ENCODE measurements around the gene SIRPA.
"Not testable (repeated sequence)": the region's sequence is repeated elsewhere in the genome, so short reads cannot be mapped to it uniquely, and the experiment has no call there.

Gene SIRPA

DNA sequence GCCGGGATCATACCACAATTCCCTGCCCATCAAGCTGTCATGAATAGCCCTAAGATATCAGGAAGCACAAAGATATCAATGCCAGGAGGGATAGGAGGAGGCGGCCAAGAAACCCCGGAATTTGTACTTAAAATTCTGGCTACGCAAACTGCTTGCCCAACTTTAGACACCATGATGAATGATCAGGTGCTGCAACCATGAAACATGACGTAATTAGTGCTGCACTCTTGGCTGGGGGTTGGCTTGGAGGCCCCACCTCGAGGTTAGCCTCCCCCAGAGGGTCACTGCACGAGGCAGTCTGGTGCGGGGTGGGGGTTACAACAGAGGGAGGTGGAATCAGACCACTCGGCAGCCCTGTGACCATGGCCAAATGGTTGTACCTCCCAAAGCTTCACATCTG lies 8.9 kb downstream of the SIRPA start:
- no peak overlapping the region for H3K4me3 ChIP-seq (ENCODE audit: low read depth, low read length)

GRCh38 chr20:1905009-1905408 lies 9.8 kb downstream of the SIRPA start:
- H3K4me3 ChIP-seq (ENCODE audit: low read depth, low read length) = no peak overlapping the region

DNA sequence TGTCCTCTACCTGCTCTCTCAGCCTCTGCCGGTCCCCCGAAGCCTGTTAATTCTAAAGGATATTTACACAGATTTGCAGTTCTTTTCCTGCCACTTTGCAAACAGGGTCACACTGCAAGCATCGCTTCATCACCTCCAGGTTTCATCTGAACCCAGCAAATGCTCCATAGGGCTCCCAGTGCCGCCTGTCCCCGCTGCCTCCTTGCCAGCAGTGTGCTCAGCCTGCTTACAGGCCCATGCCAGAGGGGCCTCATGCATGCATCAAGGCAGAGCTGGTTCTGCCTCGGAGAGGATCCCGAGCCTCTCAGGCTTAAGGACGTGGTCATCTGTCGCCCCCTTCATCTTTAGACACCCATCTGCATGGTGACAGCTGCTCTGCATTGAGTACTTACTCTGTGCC lies 10.5 kb downstream of the SIRPA start:
- H3K4me3 ChIP-seq (ENCODE audit: low read depth, low read length) = no peak overlapping the region

DNA sequence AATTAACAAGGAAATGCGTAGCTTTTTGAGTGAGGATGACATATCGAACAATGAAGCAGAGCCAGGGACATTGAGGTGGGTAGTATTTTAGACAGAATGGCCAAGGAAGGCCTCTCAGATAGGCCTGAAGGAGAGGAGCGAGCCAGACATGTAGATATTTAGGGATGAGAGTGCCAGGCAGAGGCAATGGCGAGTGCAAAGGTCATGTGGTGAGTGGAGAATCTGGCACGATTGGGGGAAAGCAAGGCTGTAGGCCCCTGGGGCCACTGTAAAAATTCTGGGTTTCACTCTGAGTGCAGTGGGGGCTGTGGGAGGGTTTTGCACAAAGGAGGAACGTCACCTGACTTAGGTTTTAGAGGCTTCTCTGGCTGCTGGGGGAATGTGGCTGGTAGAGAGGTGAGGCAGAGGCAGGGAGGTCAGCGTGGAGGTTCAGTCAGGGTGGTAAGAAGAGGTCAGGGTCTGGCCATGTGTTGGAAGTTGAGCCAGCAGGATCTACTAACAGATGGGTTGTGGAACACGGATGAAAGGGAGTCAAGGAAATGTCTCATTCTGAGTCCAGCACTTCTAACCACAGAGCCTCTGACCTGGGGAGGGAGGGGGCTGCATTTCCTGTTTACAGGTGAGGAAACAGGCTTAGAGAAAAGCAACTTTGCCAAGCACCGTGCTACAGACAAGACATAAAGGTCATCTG lies 11.3 kb downstream of the SIRPA start:
- H3K4me3 ChIP-seq (ENCODE audit: low read depth, low read length) = no peak overlapping the region

GRCh38 chr20:1907586-1907985 lies 12.4 kb downstream of the SIRPA start:
- no peak overlapping the region for H3K4me3 ChIP-seq (ENCODE audit: low read depth, low read length)

- no peak overlapping the region for H3K4me3 ChIP-seq (ENCODE audit: low read depth, low read length)
These were observed 13.0 kb downstream of the SIRPA start for GRCh38 chr20:1908191-1908590.

DNA sequence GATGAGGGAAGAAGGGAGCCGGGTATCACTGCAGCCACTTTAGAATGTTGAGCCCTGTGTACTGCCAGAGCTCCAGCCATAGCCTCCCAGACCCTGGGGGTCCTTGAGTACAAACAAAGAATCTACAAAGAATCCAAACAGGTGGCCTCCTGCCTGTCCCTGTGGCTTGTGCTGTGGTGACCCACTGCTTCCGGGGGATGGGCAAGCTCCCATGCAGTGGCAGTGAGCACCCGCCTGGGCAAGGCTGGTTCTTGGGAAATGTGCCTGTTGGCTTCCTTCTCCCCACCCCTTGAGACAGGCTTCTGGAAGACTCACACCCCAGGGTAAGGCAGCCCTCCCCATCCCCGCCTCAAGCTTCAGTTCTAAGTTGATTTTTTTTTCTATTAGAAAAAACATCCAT lies 13.9 kb downstream of the SIRPA start:
- no peak overlapping the region for H3K4me3 ChIP-seq (ENCODE audit: low read depth, low read length)

GRCh38 chr20:1911536-1911935 lies 16.3 kb downstream of the SIRPA start:
- H3K4me3 ChIP-seq (ENCODE audit: low read depth, low read length) = no peak overlapping the region

DNA sequence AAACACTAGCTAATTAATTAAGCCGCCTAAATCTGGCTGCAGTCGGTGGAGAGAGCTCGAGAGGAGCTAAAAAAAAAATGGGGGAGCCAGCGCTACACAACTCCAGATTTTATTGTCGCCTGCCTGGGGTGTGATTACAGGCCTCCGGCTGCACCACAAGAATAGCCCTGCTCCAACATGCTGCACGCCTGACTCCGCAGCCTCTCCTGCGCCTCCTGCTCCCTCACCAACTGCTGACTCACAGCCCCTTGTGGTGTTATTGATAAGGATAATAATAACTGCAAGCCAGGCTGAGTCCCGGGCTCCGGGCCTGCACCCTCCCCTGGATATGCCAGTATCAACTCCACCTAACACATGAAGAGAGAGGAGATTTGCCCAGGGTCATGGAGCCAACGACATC lies 16.8 kb downstream of the SIRPA start:
- no peak overlapping the region for H3K4me3 ChIP-seq (ENCODE audit: low read depth, low read length)

- no peak overlapping the region for H3K4me3 ChIP-seq (ENCODE audit: low read depth, low read length)
These were observed 17.4 kb downstream of the SIRPA start for GRCh38 chr20:1912646-1913045.

DNA sequence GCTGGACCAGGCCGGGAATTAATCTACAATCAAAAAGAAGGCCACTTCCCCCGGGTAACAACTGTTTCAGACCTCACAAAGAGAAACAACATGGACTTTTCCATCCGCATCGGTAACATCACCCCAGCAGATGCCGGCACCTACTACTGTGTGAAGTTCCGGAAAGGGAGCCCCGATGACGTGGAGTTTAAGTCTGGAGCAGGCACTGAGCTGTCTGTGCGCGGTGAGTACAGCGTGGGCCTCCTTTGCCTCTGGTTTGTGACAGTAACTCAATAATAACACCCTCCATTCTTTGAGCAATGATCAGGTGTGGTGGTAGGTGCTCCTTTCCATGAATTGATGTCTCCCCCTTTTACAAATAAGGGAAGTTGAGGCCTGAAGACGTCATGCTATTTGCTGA lies 20.0 kb downstream of the SIRPA start:
- H3K4me3 ChIP-seq (ENCODE audit: low read depth, low read length) = not testable (repeated sequence)

DNA sequence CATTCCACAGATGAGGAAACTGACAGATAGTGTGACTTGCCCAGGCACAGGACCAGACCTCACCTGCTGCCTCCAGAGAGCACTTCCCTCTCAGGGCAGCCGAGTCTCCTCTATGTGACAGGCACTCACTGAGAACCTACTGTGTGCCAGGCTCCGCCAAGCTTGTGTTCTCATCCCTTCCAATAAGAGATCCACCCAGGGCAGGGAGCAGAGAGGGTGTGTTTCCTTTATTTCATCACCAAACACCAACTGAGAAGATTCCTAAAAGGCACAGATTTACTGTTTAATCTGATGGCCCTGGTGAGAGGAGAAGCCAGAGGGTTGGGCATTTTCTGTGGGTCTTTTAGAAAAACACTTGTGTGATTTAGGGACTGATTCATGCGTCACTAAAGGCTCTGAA lies 20.5 kb downstream of the SIRPA start:
- no peak overlapping the region for H3K4me3 ChIP-seq (ENCODE audit: low read depth, low read length)

- H3K4me3 ChIP-seq (ENCODE audit: low read depth, low read length) = no peak overlapping the region
These were observed 22.6 kb downstream of the SIRPA start for GRCh38 chr20:1917786-1918185.

DNA sequence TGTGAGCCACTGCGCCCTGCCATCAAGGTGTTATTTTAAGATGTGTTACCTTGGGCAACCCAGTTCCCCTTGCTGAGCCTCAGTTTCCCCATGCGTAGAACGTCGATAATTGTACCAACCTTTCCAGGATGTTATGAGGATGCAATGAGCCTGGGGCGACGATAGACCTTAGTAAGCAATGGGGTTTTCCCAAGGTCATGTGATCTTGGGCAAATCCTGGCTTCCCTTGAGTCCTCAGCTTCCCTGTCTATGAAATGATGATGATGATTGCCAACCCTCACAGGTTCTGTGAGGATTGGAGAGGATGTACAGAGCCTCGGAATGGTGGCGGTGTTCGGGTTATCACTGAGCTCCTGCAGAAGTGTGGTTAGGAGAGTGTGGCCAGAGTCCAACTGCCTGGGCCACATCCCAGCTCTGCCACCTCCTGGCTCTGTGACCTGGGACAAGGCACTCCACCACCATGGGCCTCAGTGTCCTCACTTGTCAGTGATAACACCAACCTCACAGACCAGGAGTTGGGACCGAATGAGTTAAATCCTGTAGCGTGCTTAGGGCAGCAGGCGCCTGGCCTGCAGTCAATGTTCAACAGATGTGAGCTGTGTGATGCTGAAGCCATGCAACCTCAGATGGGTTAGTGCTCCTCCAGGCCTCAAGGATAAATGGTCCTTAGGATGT lies 23.4 kb downstream of the SIRPA start:
- H3K4me3 ChIP-seq (ENCODE audit: low read depth, low read length) = no peak overlapping the region

GRCh38 chr20:1920252-1920651 lies 25.0 kb downstream of the SIRPA start:
- no peak overlapping the region for H3K4me3 ChIP-seq (ENCODE audit: low read depth, low read length)

GRCh38 chr20:1920826-1921225 lies 25.6 kb downstream of the SIRPA start:
- H3K4me3 ChIP-seq (ENCODE audit: low read depth, low read length) = no peak overlapping the region

- H3K4me3 ChIP-seq (ENCODE audit: low read depth, low read length) = not testable (repeated sequence)
These were observed 26.8 kb downstream of the SIRPA start for GRCh38 chr20:1921985-1922384.

- H3K4me3 ChIP-seq (ENCODE audit: low read depth, low read length) = no peak overlapping the region
These were observed 27.6 kb downstream of the SIRPA start for GRCh38 chr20:1922786-1923185.

- H3K4me3 ChIP-seq (ENCODE audit: low read depth, low read length) = no peak overlapping the region
These were observed 30.0 kb downstream of the SIRPA start for GRCh38 chr20:1924910-1925861.

- no peak overlapping the region for H3K4me3 ChIP-seq (ENCODE audit: low read depth, low read length)
These were observed 31.0 kb downstream of the SIRPA start for GRCh38 chr20:1926237-1926636.

DNA sequence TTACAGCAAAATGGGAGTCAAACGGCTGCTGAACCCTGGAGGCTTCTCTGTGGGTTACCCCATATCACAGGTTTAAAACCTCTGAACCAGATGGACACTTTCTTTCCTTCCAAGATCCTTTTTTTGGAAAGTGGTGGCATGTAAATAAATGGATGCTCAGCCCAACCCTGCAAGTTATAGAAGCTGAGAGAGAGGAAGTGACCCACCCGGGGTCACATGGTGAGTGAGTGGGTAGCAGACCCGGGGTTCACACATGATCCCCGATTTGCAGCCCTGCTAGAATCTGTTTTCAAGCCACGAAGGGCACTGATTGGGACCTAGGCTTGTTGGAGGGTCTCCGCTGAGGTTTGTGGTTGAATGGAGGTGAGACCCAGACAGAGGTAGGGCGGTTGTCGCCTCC lies 32.0 kb downstream of the SIRPA start:
- no peak overlapping the region for H3K4me3 ChIP-seq (ENCODE audit: low read depth, low read length)

- H3K4me3 ChIP-seq (ENCODE audit: low read depth, low read length) = no peak overlapping the region
These were observed 32.9 kb downstream of the SIRPA start for GRCh38 chr20:1928154-1928553.

All from iPS-11a (cell line).